ENCODE measurements around the gene CCNJL.

Gene CCNJL

GRCh38 chr5:160290751-160291150 lies 21.6 kb downstream of the CCNJL start:
- whole genome bisulfite sequencing, 2 donors (ENCODE audit: extremely low coverage in 2 of 2, insufficient read length in 2 of 2, insufficient replicate concordance in 1 of 2) = no CpG with 5 or more reads among the region's 3 CpGs
- no peak overlapping the region for H2BK120ac ChIP-seq (ENCODE audit: low read depth, low read length)

GRCh38 chr5:160289721-160290120 lies 22.6 kb downstream of the CCNJL start:
- Histone ChIP-seq H3K27ac (replicated peaks; ENCODE audit: low read length) (no peak overlapping the region), H3K18ac (ENCODE audit: low read length) (no peak overlapping the region), H3K79me1 (ENCODE audit: low read depth, low read length) (peaks cover 5% of the 10 kb centered on the region), H3K9ac (ENCODE audit: low read depth, low read length, poor library complexity) (no peak overlapping the region), H3K27me3 (ENCODE audit: control insufficient read depth in 3 of 3, insufficient read depth in 3 of 3, low read depth in 1 of 3, low read length in 3 of 3) (no peaks in the 10 kb centered on the region), H3K36me3 (replicated peaks in 1 of 2; ENCODE audit: control insufficient read depth in 2 of 2, insufficient read depth in 2 of 2, low read length in 2 of 2) (peaks cover 3 to 15% of the 10 kb centered on the region in 2 donors), H2BK12ac (ENCODE audit: low read length) (no peak overlapping the region), H3K9me3 (replicated peaks in 1 of 2; ENCODE audit: control insufficient read depth in 2 of 2, insufficient read depth in 1 of 2, low read depth in 1 of 2, low read length in 2 of 2) (no peaks in the 10 kb centered on the region), H3K4me1 (ENCODE audit: control insufficient read depth in 2 of 2, insufficient read depth in 1 of 2, low read depth in 1 of 2, low read length in 2 of 2) (peaks cover 25 to 34% of the 10 kb centered on the region in 2 donors), H2AFZ (ENCODE audit: low read length) (no peak overlapping the region), H2AK5ac (ENCODE audit: low read depth, low read length) (no peak overlapping the region), H2BK5ac (ENCODE audit: low read length) (no peak overlapping the region), H4K91ac (ENCODE audit: low read depth, low read length, poor library complexity) (no peak overlapping the region), H3K23ac (ENCODE audit: low read depth, low read length, poor library complexity) (no peak overlapping the region), H4K8ac (ENCODE audit: low read depth, low read length) (no peak overlapping the region), H3K14ac (ENCODE audit: low read length) (no peak overlapping the region), H3K4me3 (ENCODE audit: low read length in 2 of 2) (no peak overlapping the region), H2BK15ac (ENCODE audit: low read length) (no peak overlapping the region), H2BK120ac (ENCODE audit: low read depth, low read length) (no peak overlapping the region), H3K4ac (ENCODE audit: low read length) (no peak overlapping the region), H3K4me2 (ENCODE audit: insufficient read depth, low read length, poor library complexity, severe bottlenecking) (no peak overlapping the region)
- DNase-seq (ENCODE audit: low spot score) = no peak
- no CpG with 5 or more reads among the region's 7 CpGs for WGBS, 2 donors (ENCODE audit: extremely low coverage in 2 of 2, insufficient read length in 2 of 2, insufficient replicate concordance in 1 of 2)

More at GRCh38 chr5:160290751-160291150, 21.6 kb downstream of the CCNJL start:
- Histone ChIP-seq H3K27me3 (ENCODE audit: control insufficient read depth in 3 of 3, insufficient read depth in 3 of 3, low read depth in 1 of 3, low read length in 3 of 3) (no peaks in the 10 kb centered on the region), H3K9me3 (replicated peaks in 1 of 2; ENCODE audit: control insufficient read depth in 2 of 2, insufficient read depth in 1 of 2, low read depth in 1 of 2, low read length in 2 of 2) (no peaks in the 10 kb centered on the region), H2AK5ac (ENCODE audit: low read depth, low read length) (no peak overlapping the region), H2AFZ (ENCODE audit: low read length) (no peak overlapping the region), H3K36me3 (replicated peaks in 1 of 2; ENCODE audit: control insufficient read depth in 2 of 2, insufficient read depth in 2 of 2, low read length in 2 of 2) (peaks cover 3 to 9% of the 10 kb centered on the region in 2 donors), H3K27ac (replicated peaks; ENCODE audit: low read length) (no peak overlapping the region), H3K14ac (ENCODE audit: low read length) (no peak overlapping the region), H3K4me1 (ENCODE audit: control insufficient read depth in 2 of 2, insufficient read depth in 1 of 2, low read depth in 1 of 2, low read length in 2 of 2) (peaks cover 26 to 35% of the 10 kb centered on the region in 2 donors), H3K23ac (ENCODE audit: low read depth, low read length, poor library complexity) (no peak overlapping the region), H2BK12ac (ENCODE audit: low read length) (no peak overlapping the region), H3K18ac (ENCODE audit: low read length) (no peak overlapping the region), H3K79me1 (ENCODE audit: low read depth, low read length) (peaks cover 5% of the 10 kb centered on the region), H3K4ac (ENCODE audit: low read length) (no peak overlapping the region), H3K4me3 (ENCODE audit: low read length in 2 of 2) (no peak overlapping the region), H4K8ac (ENCODE audit: low read depth, low read length) (no peak overlapping the region), H4K91ac (ENCODE audit: low read depth, low read length, poor library complexity) (no peak overlapping the region), H2BK15ac (ENCODE audit: low read length) (no peak overlapping the region), H3K4me2 (ENCODE audit: insufficient read depth, low read length, poor library complexity, severe bottlenecking) (no peak overlapping the region), H3K9ac (ENCODE audit: low read depth, low read length, poor library complexity) (no peak overlapping the region), H2BK5ac (ENCODE audit: low read length) (no peak overlapping the region)
- no peak for DNase-seq (ENCODE audit: low spot score)

GRCh38 chr5:160289356-160289651 lies 23.1 kb downstream of the CCNJL start:
- H3K23ac ChIP-seq (ENCODE audit: low read depth, low read length, poor library complexity) = no peak overlapping the region
- no peak overlapping the region for H3K27ac ChIP-seq (replicated peaks; ENCODE audit: low read length)
- WGBS, 2 donors (ENCODE audit: extremely low coverage in 2 of 2, insufficient read length in 2 of 2, insufficient replicate concordance in 1 of 2) = no CpG with 5 or more reads among the region's 2 CpGs

GRCh38 chr5:160287378-160288051 lies 24.8 kb downstream of the CCNJL start:
- Histone ChIP-seq H2BK5ac (ENCODE audit: low read length) (no peak overlapping the region), H3K14ac (ENCODE audit: low read length) (no peak overlapping the region), H4K91ac (ENCODE audit: low read depth, low read length, poor library complexity) (no peak overlapping the region), H2BK120ac (ENCODE audit: low read depth, low read length) (no peak overlapping the region), H3K9ac (ENCODE audit: low read depth, low read length, poor library complexity) (no peak overlapping the region), H3K4me3 (ENCODE audit: low read length in 2 of 2) (no peak overlapping the region), H2BK15ac (ENCODE audit: low read length) (no peak overlapping the region), H3K4me1 (ENCODE audit: control insufficient read depth in 2 of 2, insufficient read depth in 1 of 2, low read depth in 1 of 2, low read length in 2 of 2) (peaks cover 12 to 23% of the 10 kb centered on the region in 2 donors), H3K9me3 (replicated peaks in 1 of 2; ENCODE audit: control insufficient read depth in 2 of 2, insufficient read depth in 1 of 2, low read depth in 1 of 2, low read length in 2 of 2) (no peaks in the 10 kb centered on the region), H3K36me3 (replicated peaks in 1 of 2; ENCODE audit: control insufficient read depth in 2 of 2, insufficient read depth in 2 of 2, low read length in 2 of 2) (peaks cover 1 to 17% of the 10 kb centered on the region in 2 donors), H3K4me2 (ENCODE audit: insufficient read depth, low read length, poor library complexity, severe bottlenecking) (no peak overlapping the region), H3K18ac (ENCODE audit: low read length) (peak overlapping the region; percentile 1), H3K79me1 (ENCODE audit: low read depth, low read length) (no peaks in the 10 kb centered on the region), H3K27me3 (ENCODE audit: control insufficient read depth in 3 of 3, insufficient read depth in 3 of 3, low read depth in 1 of 3, low read length in 3 of 3) (no peaks in the 10 kb centered on the region), H3K23ac (ENCODE audit: low read depth, low read length, poor library complexity) (no peak overlapping the region), H3K4ac (ENCODE audit: low read length) (no peak overlapping the region), H2AK5ac (ENCODE audit: low read depth, low read length) (no peak overlapping the region), H2BK12ac (ENCODE audit: low read length) (no peak overlapping the region), H3K27ac (replicated peaks; ENCODE audit: low read length) (peak overlapping the region; percentile 90), H4K8ac (ENCODE audit: low read depth, low read length) (no peak overlapping the region), H2AFZ (ENCODE audit: low read length) (peak overlapping the region; percentile 70)
- DNase-seq (ENCODE audit: low spot score) = peak; percentile 91
- no CpG with 5 or more reads among the region's 8 CpGs for WGBS, 2 donors (ENCODE audit: extremely low coverage in 2 of 2, insufficient read length in 2 of 2, insufficient replicate concordance in 1 of 2)

More at GRCh38 chr5:160289356-160289651, 23.1 kb downstream of the CCNJL start:
- Histone ChIP-seq H3K4ac (ENCODE audit: low read length) (no peak overlapping the region), H3K14ac (ENCODE audit: low read length) (no peak overlapping the region), H4K91ac (ENCODE audit: low read depth, low read length, poor library complexity) (no peak overlapping the region), H3K4me1 (ENCODE audit: control insufficient read depth in 2 of 2, insufficient read depth in 1 of 2, low read depth in 1 of 2, low read length in 2 of 2) (peaks cover 21 to 32% of the 10 kb centered on the region in 2 donors), H2BK5ac (ENCODE audit: low read length) (no peak overlapping the region), H3K4me2 (ENCODE audit: insufficient read depth, low read length, poor library complexity, severe bottlenecking) (no peak overlapping the region), H3K9ac (ENCODE audit: low read depth, low read length, poor library complexity) (no peak overlapping the region), H2BK120ac (ENCODE audit: low read depth, low read length) (no peak overlapping the region), H3K36me3 (replicated peaks in 1 of 2; ENCODE audit: control insufficient read depth in 2 of 2, insufficient read depth in 2 of 2, low read length in 2 of 2) (peaks cover 3 to 11% of the 10 kb centered on the region in 2 donors), H3K27me3 (ENCODE audit: control insufficient read depth in 3 of 3, insufficient read depth in 3 of 3, low read depth in 1 of 3, low read length in 3 of 3) (no peaks in the 10 kb centered on the region), H3K18ac (ENCODE audit: low read length) (no peak overlapping the region), H3K4me3 (ENCODE audit: low read length in 2 of 2) (no peak overlapping the region), H2BK15ac (ENCODE audit: low read length) (no peak overlapping the region), H2BK12ac (ENCODE audit: low read length) (no peak overlapping the region), H4K8ac (ENCODE audit: low read depth, low read length) (no peak overlapping the region), H2AFZ (ENCODE audit: low read length) (no peak overlapping the region), H3K79me1 (ENCODE audit: low read depth, low read length) (peaks cover 3% of the 10 kb centered on the region), H3K9me3 (replicated peaks in 1 of 2; ENCODE audit: control insufficient read depth in 2 of 2, insufficient read depth in 1 of 2, low read depth in 1 of 2, low read length in 2 of 2) (no peaks in the 10 kb centered on the region), H2AK5ac (ENCODE audit: low read depth, low read length) (no peak overlapping the region)
- DNase-seq (ENCODE audit: low spot score) = no peak
